Measurements from ENCODE around the gene FMN1. TPM values are rescaled to one million over a fixed set of nuclear protein-coding genes. Genes with fewer than 3 reads are reported as not detected.

FMN1 gene
- total and polyA plus RNA-seq, 8 donors = 1.9 to 10.2 (median 3.0) TPM

- intact Hi-C loops (cut with DNase I) = no loop called here
- WGBS, 2 donors = 90 to 92% methylated on average over 3 of the region's 3 CpGs
- no peak overlapping the region for H3K27ac ChIP-seq
Measured at GRCh38 chr15:32859251-32859650, 335.3 kb downstream of the FMN1 start.

GRCh38 chr15:32857732-32858131 lies 336.8 kb downstream of the FMN1 start:
- no peak for FAIRE-seq

More at GRCh38 chr15:32859251-32859650, 335.3 kb downstream of the FMN1 start:
- Histone ChIP-seq H3K36me3 (no peaks in the 10 kb centered on the region), H3K4me3 (no peak overlapping the region), H3K4me1 (no peaks in the 10 kb centered on the region), H3K9me3 (no peaks in the 10 kb centered on the region), H3K27me3 (no peaks in the 10 kb centered on the region)
- DNase-seq (no peak), ATAC-seq (no peak), FAIRE-seq (no peak)
- no peak for TF ChIP-seq CTCF (IDR thresholded peaks at IDR 0.05)

GRCh38 chr15:32856753-32857152 lies 337.8 kb downstream of the FMN1 start:
- H3K9me3 ChIP-seq = no peaks in the 10 kb centered on the region
- no peak overlapping the region for H3K4me3 ChIP-seq
- no peak overlapping the region for H3K27ac ChIP-seq
- no peak for TF ChIP-seq CTCF (IDR thresholded peaks at IDR 0.05)
- H3K36me3 ChIP-seq = no peaks in the 10 kb centered on the region
- H3K4me1 ChIP-seq = no peaks in the 10 kb centered on the region
- FAIRE-seq = no peak
- intact Hi-C loops (cut with DNase I) = no loop called here
- ATAC-seq = no peak
- H3K27me3 ChIP-seq = no peaks in the 10 kb centered on the region
- no peak for DNase-seq
- WGBS, 2 donors = 73 to 84% methylated on average over 4 of the region's 4 CpGs

More at GRCh38 chr15:32857732-32858131, 336.8 kb downstream of the FMN1 start:
- Histone ChIP-seq H3K27me3 (no peaks in the 10 kb centered on the region), H3K27ac (no peak overlapping the region), H3K4me3 (no peak overlapping the region), H3K4me1 (no peaks in the 10 kb centered on the region), H3K36me3 (no peaks in the 10 kb centered on the region), H3K9me3 (no peaks in the 10 kb centered on the region)
- no peak for ATAC-seq
- no peak for TF ChIP-seq CTCF (IDR thresholded peaks at IDR 0.05)
- no peak for DNase-seq
- intact Hi-C loops (cut with DNase I) = no loop called here
- WGBS, 2 donors = 81 to 89% methylated on average over 2 of the region's 2 CpGs

- Histone ChIP-seq H3K27ac (peak overlapping the region in 1 of 4 donors; percentile 8), H3K4me3 (no peak overlapping the region), H3K36me3 (no peaks in the 10 kb centered on the region), H3K27me3 (no peaks in the 10 kb centered on the region), H3K9me3 (no peaks in the 10 kb centered on the region), H3K4me1 (no peaks in the 10 kb centered on the region)
- DNase-seq = no peak
- no peak for TF ChIP-seq CTCF (IDR thresholded peaks at IDR 0.05)
- FAIRE-seq = no peak
- peak in 3 of 4 donors; percentile 60 to 87 (median 74) for ATAC-seq
- intact Hi-C loops (cut with DNase I) = no loop called here
Measured at GRCh38 chr15:32855942-32856341, 338.6 kb downstream of the FMN1 start.

GRCh38 chr15:32853592-32853991 lies 340.9 kb downstream of the FMN1 start:
- H3K4me3 ChIP-seq = no peak overlapping the region
- no peaks in the 10 kb centered on the region for H3K36me3 ChIP-seq
- no peaks in the 10 kb centered on the region for H3K4me1 ChIP-seq
- intact Hi-C loops (cut with DNase I) = no loop called here
- H3K27me3 ChIP-seq = no peaks in the 10 kb centered on the region
- no peak overlapping the region for H3K27ac ChIP-seq
- no peak for TF ChIP-seq CTCF (IDR thresholded peaks at IDR 0.05)
- WGBS, 2 donors = 95% methylated on average over 3 of the region's 3 CpGs
- ATAC-seq (no peak), DNase-seq (no peak), FAIRE-seq (no peak)
- no peaks in the 10 kb centered on the region for H3K9me3 ChIP-seq
